Stimulated activated CD4-positive, alpha-beta T cell treated with anti-CD3 and anti-CD28 coated beads, TNF-alpha, amount 100 ng/mL, for 48 hours (primary cell): ENCODE results near the gene POU6F2.
"Not testable (repeated sequence)": the region's sequence is repeated elsewhere in the genome, so short reads cannot be mapped to it uniquely, and the experiment has no call there.

Experiments
- DNase-seq, 3 donors: peaks; one replicate each; pipeline ENCODE4 v3.0.0-alpha.2; 2020; ENCODE audit warnings: low read depth in 3 of 3

Gene POU6F2, protein sequence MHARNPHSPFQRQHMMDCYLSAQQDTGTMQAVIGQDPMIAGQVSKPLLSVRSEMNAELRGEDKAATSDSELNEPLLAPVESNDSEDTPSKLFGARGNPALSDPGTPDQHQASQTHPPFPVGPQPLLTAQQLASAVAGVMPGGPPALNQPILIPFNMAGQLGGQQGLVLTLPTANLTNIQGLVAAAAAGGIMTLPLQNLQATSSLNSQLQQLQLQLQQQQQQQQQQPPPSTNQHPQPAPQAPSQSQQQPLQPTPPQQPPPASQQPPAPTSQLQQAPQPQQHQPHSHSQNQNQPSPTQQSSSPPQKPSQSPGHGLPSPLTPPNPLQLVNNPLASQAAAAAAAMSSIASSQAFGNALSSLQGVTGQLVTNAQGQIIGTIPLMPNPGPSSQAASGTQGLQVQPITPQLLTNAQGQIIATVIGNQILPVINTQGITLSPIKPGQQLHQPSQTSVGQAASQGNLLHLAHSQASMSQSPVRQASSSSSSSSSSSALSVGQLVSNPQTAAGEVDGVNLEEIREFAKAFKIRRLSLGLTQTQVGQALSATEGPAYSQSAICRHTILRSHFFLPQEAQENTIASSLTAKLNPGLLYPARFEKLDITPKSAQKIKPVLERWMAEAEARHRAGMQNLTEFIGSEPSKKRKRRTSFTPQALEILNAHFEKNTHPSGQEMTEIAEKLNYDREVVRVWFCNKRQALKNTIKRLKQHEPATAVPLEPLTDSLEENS

DNA sequence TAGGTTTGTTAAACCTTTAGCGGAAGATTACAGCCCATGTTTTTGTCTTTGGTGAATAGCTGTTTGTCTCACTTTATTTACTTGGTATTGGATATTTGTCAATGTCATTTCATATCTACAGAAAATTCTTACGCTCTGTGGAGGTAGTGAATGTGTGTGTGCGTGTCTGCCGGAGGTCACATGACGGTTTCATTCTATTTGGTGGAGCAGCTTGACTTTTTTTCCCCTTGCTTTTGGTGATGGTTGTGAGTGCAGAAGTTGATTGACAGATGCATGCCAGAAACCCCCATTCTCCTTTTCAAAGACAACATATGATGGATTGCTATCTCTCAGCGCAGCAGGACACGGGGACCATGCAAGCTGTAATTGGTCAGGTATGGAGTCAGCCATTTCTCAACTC is at the start of gene POU6F2:
POU6F2 (plus strand) TSS at position 225 of the 400 bp plus-strand sequence; CDS start at position 270, 45 bp downstream.
- DNase-seq = no peak

DNA sequence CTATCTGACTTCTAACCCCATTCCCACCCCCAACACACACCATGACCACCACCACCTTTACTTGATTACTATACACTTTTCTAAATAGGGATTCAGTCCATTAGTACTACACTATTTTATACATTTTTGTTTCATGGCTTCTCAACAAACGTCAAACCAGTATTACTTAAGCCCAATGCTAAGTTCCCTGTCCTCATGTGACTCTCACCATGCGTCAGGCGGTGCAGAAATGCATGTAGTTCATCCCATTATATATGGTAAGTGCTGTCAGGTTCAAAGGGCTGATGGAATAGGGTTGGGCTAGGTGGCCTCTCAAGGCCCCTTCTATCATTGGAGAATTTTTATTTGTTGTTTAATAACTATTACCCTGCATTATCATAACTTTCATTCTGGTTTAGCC is 49.2 kb upstream of the POU6F2 start:
- no peak for DNase-seq

DNA sequence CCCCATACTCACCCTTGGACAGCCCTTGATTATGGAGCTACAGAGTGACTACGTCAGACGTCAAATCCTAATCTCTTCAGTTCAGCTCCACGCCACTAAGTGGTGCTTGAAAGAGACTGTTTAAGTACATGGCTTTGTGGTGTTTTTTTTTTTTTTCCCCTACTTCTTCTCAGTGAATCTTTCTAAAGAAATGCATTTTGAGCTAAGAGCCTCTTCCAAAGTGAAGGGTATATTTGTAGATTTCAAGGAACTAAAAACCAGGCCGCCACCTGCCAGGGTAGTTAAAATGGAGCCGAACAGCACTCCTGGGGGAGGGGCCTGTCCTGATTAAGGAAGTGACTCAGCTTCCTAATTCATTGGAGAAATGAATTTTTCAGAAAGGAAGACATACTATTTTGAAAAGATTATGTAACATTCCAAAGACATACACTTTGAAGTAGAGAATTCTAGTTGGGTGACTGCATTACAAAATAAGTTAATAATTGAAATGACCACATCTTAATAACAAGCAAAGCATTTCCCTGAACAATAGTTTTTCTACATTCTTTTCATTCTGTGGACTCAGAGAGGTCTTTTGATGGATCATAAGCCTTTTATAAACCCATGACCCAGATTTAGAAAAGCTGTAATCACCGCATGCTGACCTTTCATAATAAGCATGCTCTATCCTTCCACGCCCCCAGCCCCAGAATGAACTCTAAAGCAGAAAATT is 48.1 kb upstream of the POU6F2 start:
- DNase-seq = no peak

DNA sequence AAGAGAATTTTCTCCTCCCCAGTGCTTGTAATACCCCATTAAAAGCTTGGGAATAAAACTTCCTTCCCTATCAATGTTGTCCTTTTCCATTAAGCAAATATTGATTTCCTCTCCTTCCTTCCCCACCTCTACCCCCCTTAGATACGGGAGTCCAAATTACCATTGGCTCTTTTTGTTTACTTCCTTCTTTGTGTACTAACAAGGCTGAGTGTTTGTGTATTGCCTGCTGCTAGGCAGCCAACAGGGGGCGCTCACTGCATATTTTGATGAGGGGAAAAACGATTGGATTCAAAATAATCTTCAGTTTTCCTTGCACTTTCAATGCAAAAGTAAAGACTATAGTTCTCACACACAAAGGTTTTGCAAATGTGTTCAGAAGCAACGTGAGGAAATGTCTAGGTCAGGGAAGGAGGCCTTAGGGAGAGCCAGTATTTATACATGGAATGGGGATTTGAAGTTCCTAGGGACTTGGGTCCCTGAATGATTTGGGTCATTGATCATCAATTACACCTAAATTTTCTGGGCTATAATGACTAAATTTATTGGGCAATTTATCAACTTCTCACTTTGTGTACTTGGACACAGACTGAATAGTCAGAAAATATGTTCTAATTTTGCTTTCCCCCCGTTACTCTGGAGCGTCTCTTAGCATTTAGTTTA is 45.1 kb upstream of the POU6F2 start:
- DNase-seq = peak; percentile 21 to 45 (median 43)

DNA sequence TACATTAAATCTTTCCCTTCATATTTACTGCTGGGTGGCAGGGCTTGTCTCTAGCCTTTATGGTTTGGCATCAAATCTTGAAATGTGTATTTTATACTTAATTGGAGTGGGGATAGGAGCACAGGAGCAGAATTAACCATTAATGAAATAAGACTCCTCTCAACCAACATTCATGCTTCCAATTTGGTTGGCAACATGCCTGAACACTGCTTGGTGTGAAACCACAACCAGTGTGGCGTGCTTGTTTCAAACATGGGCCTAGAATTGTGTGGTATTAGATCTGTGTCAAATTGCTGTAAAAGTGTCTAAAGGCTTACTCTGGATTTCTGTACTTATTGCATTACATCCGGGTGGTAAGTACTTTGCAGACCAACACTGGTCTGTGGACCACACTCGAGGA is 43.7 kb upstream of the POU6F2 start:
- DNase-seq = no peak

DNA sequence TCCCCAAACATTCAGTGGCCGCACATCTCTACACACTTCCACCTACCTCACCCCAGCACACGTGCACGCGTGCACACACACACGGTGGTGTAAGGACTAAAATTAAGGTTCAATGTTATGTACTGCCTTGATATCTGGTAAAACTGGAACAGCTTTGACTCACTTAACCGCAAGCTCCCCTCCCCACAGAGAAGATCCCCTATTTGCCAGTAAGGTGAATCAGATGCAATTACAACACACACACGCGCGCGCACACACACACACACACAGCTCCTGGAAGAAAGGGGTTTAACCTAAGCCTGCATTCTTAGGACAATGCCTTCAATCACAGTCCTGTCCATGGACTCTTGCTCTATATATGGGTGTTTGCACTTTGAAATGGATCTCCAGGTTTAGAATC is 43.2 kb upstream of the POU6F2 start:
- no peak for DNase-seq

DNA sequence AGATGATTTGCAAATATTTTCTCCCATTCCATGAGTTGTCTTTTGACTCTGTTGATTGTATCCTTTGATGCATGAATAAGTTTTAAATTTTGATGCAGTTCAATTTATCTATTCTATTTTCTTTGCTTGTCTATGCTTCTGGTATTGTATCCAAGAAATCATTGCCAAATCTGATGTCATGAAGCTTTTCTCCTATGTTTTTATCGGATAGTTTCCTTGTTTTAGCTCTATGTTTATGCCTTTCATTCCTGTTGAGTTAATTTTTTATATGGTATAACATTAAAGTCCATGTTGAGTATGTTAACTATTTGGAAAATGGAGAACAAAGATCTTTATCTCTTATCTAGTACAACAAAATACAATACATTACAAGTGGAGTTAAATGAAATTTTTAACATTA is 41.1 kb upstream of the POU6F2 start:
- no peak for DNase-seq

DNA sequence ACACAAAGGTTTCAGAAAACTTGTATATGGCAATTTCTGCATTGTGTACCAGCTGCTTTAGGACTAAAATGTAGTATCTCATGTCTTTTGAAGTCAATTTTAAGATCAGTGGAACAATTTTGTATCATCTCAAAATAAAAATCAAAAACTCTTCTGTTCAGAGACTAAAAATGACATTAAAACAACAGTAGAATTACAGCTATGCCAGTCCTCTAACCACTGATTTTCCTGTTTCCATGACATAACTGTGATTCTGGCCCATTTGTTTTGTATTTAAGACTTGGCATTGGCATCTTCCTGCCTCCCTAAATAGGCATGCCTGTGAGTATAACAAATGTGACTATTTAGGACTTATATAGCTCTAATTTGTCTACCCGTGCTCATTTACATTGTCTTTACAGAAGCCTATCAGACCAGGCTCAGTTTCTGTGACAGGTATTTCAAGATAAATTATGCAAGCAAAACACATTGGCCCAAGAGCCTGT is 39.7 kb upstream of the POU6F2 start:
- no peak for DNase-seq

DNA sequence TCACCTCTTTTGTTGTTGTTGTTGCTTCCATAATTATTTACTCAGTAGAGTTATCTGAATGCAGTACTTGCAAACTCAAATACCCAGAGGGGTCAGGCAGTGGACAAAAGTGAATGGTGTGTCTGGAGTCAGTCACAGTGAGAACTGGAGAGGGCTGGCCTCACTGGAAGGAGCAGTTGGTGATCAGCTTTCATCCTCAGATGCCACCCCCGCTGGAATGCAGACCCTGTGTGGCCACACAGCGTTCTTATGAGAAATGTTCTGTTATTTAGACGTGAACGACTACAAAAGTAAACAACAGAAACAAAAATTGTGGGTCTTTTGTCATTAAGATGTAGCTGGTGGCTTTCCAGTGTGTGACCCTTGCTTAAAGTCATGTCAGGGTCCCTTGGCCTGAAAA is 39.1 kb upstream of the POU6F2 start:
- DNase-seq = no peak

DNA sequence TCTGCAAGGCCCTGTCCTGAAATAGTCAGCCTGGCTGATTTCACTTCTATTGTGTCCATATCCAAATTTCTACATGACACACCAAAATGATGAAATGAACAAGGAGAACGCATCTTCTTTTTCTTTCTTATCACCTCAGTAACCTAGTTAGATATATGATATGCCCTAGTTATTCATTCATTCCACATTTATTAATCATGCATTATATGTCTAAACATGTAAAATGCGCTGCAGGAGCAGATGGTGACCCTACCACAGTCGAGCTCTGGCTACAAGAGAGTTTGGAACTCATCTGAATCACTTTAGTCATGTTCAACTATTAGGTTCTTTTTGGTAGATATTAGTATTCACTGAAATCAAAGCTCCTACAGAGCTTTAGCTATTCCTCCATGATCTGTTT is 36.9 kb upstream of the POU6F2 start:
- no peak for DNase-seq

DNA sequence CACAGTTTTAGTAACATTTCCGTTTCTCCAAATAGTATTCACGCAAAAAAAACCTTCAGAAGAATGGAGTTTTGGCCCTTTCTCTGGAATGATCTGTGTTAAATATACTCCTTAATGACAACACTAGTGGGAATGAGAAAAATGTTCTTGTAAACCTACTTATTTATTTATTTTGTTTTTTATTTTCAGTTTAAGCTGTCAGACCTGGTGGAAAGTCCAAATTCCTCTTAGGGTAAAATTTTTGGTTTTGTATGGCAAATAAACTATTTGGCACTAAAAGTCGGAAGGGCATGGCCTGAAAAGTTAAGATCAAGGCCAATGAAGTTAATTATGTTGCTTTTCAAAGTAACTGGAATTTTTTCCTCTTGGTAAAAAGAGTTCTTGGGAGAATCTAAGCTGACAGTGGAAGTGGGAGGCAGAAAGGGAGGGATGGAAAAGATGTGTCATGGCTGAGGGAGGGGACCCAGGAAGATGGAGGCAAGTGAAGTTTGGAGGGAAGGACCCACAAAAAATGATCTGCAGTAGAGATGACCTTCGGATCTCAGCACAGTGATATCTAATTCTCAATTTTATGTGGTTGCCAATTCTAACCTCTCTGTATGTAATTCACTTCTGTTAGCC is 35.2 kb upstream of the POU6F2 start:
- no peak for DNase-seq

DNA sequence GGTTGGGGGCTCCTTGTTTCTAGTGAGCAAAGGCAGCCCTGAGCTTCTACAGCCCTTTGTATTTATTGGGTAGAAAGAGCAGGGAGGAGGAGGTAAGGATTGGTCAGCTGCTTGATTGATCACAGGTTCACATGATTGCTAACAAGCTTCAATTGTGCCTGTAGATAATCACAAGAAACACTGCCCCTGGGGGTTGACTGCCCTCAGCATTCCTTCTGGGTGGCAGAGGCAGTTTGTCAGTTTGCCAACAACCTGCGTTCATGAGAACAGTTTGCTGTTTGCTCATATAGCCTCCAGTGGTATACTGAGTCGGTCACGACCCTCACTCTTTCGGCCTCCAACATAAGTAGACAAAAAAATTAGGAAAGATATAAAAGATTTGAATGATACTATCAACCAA is 30.2 kb upstream of the POU6F2 start:
- not testable (repeated sequence) for DNase-seq

DNA sequence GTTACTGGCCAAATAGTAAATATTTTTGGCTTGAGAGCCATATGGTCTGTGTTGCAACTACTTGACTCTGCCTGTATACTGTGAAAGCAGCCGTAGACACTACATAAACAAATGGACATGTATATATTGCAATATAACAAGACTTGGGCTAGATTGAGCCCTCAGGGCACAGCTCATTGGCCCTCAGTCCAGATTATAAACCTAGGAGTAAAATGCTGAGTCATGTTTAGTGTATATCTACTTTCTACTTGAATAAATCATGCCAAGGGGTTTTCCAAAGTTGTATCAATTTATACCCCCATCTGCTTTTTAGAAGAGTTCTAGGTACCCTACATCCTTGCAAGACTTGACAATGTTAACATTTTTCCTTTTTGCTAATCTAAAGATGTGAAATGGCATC is 27.4 kb upstream of the POU6F2 start:
- no peak for DNase-seq

DNA sequence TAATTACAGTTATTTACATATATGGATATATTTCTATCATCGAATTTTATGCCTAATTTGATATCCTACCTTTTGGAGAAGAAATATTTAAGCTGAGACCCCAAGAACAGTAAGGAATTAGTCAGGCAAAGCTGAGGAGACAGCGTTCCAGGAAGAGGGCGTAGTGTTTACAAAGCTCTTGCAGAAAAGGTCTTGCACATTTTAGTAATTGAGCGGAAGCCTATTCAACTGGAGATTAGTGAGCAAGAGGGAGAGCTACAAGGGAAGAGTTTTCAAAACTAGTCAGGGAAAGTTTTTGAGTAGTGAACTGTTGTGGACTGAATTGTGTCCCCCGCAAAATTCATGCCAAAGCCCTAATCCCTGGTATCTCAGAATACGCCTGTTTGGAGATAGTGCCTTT is 26.5 kb upstream of the POU6F2 start:
- DNase-seq = no peak

DNA sequence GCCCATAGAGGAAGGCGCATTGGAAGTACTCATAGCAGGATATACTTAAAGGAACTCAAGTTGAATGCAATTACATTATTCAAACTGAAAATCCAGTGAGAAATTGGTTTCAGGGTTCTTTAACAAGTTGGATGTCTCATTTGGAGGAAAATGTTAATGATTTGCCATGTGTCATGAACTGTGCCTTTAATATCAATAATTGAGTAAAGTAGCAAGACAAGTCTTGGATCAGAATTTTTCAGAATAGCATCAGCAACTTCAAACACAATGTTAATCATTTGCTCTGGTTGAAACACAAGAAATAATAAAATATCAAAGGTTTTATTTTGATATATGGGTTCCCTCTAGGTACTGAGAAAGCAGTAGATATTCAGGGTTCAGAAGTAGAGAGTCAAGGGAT is 24.5 kb upstream of the POU6F2 start:
- DNase-seq = no peak

DNA sequence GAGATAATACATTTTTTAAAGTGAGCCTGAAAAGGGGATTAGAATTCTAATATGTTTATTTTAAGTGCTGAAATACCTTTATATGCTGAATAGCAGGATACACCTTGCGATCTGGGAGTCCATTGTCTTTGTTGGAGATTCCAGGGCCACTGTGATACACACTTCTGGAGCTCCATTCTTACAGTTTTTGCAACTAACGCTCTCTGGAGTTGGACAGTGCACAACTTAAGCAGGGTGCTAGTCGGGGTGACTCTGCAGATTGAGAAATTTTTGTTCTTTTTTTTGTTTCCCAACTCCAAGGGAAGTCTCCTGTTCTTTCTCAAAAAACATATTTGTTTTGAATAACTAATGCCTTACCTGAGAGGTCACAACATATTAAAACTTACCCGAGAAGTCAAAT is 23.7 kb upstream of the POU6F2 start:
- no peak for DNase-seq

DNA sequence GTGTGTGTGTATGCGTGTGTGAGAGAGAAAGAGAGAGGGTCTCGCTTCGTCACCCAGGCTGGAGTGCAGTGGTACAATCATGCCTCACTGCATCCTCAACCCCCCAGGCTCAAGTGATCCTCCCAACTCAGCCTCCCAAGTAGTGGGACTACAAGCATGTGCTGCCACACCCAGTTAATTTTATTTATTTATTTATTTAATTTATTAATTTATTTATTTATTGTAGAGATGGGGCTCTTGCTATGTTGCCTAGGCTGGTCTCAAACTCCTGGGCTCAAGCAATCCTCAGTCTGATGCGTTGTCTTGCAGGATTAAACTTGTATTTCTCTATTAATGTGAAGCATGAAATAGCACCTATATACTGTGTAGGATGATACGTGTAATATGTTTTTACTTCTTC is 21.8 kb upstream of the POU6F2 start:
- no peak for DNase-seq

DNA sequence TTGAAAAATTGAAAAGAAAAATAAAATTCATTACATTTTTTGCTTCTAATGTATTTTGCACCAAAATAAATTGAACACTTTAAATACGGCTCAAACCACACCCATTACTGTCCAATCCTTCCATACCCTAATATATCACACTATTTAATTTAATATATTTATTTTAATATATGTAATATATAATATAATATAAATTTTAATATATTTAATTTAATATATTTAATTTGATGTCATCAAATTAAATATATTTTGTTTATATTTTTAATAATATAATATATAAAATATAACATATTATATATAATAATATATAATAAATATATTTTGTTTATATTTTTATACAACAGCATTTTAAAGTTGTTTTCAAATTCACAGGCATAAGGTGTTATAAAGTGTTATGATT is 15.7 kb upstream of the POU6F2 start:
- DNase-seq = no peak

DNA sequence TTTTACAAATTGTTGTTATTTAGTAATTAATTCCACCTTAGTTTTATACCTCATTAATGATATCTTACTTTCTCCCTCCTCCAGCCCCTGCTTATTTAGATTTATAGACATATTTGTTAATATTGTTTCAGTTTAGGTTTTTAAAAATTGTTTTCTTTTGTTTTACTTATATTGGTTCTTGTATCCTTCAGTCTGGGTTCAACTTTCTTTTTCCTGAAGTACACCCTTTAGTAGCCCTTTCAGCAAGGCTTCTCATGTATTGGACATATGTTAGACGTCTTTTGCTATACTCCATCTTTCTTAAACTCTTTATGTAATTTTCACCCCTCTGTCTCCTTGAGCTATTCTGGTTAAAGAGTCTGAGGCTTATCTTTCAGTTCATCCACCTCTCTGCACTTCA is 12.8 kb upstream of the POU6F2 start:
- DNase-seq = no peak

DNA sequence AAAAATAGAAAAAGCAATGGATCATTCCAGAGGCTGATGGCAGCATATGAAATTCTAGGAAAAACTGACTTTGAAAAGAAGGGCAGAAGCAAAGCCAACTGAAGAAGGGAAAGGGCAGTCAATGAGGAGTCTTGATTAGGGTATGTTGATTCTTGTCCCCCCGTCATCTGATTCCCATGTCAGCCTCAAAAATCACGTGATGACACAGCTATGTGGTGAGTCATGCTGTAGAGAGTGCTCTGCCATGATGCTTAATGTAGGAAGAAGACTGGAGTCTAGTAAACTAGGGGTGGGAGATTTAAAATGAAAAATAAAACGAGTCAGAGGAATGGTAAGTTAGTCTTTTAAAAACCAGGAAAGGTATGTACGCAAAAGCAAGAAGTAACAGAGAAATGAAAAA is 3.9 kb upstream of the POU6F2 start:
- DNase-seq = no peak

DNA sequence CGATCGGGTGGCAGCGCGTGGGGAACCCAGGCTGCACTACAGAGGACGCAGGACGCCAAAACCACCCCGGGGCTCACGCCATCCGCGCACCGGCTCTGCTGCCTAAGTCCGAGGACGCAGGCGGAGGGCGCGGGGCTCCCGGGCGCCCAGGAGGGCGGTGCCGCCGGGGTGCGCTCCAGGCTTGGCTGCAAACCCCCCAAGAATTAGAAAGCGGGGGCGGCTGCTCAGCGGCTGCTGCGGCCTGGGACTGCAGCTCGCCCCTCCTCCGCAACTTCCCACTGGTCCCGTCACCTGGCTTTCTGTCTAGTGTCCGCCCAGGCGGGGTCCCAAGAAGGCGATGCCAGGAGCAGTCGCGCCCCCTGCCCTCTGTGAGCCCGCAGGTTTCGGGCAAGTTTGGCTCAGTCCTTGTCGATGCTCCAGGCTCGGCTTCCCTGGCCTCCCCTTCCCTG is 1.7 kb upstream of the POU6F2 start:
- DNase-seq = no peak

DNA sequence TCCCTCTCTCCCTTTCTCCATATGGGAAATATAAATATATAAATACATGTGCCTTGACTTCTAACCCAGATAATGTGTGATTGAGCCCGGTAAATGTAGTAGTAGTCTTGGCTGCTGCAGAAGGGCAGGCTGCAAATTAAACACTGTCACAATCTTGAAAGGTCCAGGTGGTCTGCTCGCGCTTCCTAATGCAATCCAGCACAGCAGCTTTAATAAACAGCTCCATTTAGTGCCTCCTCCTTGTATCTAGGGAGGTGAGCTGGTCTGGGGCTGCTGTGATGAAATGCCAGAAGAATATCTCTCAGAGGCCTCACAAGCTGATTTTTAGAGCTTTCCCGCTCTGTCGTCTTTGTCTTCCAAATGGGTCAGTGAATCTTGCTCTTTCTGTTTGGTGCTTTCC is 782 bp downstream of the POU6F2 start:
- DNase-seq = no peak
